ENCODE results near the gene FITM1. TPM values are rescaled to one million over a fixed set of nuclear protein-coding genes. Genes with fewer than 3 reads are reported as not detected.

Gene FITM1
- polyA plus RNA-seq, 2 of the 4 experiments (the other 2 are of a cell fraction): 0.06 TPM; not detected in 1

DNA sequence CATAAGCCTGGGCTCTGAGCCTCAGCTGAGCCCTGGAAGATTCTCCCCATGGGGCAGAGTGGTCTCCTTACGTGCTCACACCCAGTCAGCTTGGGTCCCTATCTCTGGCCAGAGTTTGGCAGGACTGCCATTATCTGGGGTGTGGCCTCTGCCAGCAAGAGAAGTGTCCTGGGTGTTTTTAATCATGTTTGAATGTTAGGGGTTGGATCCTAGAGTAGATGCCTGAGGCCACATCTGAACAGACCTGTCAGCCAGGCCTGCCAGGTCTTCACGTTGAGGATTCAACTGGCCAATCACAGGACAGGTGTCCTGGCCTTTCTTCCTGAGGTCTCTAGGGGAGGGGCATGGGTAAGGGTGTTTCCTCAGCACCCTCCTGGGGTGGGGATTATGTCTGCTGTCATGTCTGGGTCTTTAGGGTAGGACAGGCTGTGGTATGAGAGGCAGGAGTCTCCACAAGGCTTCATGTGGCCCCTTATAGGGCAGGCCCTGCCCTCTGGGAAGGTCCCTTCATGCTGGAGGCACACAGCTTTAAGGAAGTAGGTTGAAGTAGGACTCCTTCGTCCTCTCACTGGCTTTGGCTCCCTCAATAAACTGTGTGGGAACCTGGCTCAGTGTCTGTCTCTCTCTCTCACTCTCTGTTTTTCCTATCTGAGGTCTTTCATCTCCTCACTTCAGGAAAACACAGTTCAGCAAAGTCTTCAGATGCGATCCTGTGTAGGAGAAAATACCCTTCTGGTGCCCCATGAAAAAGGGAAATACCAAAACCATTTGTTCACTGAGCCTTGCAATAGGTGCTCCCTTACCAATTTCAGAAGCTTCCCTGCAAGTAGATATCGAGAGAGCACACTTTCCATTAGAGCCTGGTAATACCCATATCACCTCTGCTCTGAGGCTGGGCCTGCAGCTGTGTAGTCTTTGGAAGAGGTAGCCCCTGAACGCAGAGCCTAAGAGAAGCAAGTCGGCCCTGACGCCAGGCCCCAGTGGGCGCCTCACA, 6.7 kb upstream of the FITM1 start (continued):
- TF ChIP-seq RFX5 (IDR thresholded peaks at IDR 0.05) (no peak), ESRRA (IDR thresholded peaks at IDR 0.05; ENCODE audit: borderline replicate concordance, low read length) (no peak), FOXS1 (CRISPR knock-in tag; IDR thresholded peaks at IDR 0.05) (no peak), CHD4 (IDR thresholded peaks at IDR 0.05; ENCODE audit: borderline replicate concordance) (no peak), RARB (CRISPR knock-in tag; IDR thresholded peaks at IDR 0.05) (no peak), EHMT2 (IDR thresholded peaks at IDR 0.05; ENCODE audit: low read depth) (no peak), JUNB (IDR thresholded peaks at IDR 0.05) (no peak), ZNF302 (CRISPR knock-in tag; IDR thresholded peaks at IDR 0.05) (no peak), FOSL2 (IDR thresholded peaks at IDR 0.05) (no peak), FOSL2 (CRISPR knock-in tag; IDR thresholded peaks at IDR 0.05) (no peak)
- TF ChIP-seq, protein P1, sequence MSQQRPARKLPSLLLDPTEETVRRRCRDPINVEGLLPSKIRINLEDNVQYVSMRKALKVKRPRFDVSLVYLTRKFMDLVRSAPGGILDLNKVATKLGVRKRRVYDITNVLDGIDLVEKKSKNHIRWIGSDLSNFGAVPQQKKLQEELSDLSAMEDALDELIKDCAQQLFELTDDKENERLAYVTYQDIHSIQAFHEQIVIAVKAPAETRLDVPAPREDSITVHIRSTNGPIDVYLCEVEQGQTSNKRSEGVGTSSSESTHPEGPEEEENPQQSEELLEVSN (IDR thresholded peaks at IDR 0.05; ENCODE audit: borderline replicate concordance, low read depth): no peak

DNA sequence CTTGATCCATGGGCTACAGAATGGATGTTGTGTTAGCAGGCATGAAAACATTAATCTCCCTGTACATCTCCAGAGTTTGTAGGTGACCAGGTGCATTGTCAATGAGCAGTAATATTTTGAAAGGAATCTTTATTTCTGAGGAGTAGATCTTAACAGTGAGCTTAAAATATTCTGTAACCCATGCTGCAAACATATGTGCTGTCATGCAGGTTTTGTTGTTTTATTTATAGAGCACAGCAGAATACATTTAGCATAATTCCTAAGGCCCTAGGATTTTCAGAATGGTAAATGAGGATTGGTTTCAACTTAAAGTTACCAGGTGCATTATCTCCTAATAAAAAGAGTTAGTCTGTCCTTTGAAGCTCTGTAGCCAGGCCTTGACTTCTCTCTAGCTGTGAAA, 3.5 kb upstream of the FITM1 start:
- H3K4me1 ChIP-seq: no peaks in the 10 kb centered on the region
- ChIA-PET CTCF (interaction anchor here (1.0 to 4.5 kb wide), 6 partner anchors 11 to 181 kb away, joined by 3 to 22 read pairs (median 6); partner anchors contain the start of genes CIDEB, DCAF11, EMC9 and IRF9), POLR2A (interaction anchor here (0.7 to 2.2 kb wide), 4 partner anchors 9 to 45 kb away, joined by 3 to 7 read pairs (median 4); partner anchors contain the start of gene PSME1)
- FAIRE-seq (no peak), DNase-seq (ENCODE audit: low read depth in 1 of 2, low spot score in 1 of 2) (no peak), ATAC-seq (no peak)
- H3K27ac ChIP-seq: no peak overlapping the region
- H3K4me2 ChIP-seq: no peak overlapping the region
- no peaks in the 10 kb centered on the region for H3K9me3 ChIP-seq
- H3K4me3 ChIP-seq: no peak overlapping the region
- TF ChIP-seq, protein P2, sequence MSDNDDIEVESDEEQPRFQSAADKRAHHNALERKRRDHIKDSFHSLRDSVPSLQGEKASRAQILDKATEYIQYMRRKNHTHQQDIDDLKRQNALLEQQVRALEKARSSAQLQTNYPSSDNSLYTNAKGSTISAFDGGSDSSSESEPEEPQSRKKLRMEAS (IDR thresholded peaks at IDR 0.05): no peak
- TF ChIP-seq HDAC2 (IDR thresholded peaks at IDR 0.05): no peak
- TF ChIP-seq JUN (IDR thresholded peaks at IDR 0.05): no peak
- TF ChIP-seq, protein P3, sequence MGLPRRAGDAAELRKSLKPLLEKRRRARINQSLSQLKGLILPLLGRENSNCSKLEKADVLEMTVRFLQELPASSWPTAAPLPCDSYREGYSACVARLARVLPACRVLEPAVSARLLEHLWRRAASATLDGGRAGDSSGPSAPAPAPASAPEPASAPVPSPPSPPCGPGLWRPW (IDR thresholded peaks at IDR 0.05): no peak
- no peak for TF ChIP-seq KDM1A (IDR thresholded peaks at IDR 0.05; ENCODE audit: low read depth)
- no peak for TF ChIP-seq ZC3H11A (IDR thresholded peaks at IDR 0.05)
- no peak for TF ChIP-seq ESRRA (IDR thresholded peaks at IDR 0.05; ENCODE audit: borderline replicate concordance, low read length)
- no peak for TF ChIP-seq ZSCAN20 (CRISPR knock-in tag; IDR thresholded peaks at IDR 0.05)
- TF ChIP-seq KDM5A (IDR thresholded peaks at IDR 0.05): no peak
- TF ChIP-seq, protein P4, sequence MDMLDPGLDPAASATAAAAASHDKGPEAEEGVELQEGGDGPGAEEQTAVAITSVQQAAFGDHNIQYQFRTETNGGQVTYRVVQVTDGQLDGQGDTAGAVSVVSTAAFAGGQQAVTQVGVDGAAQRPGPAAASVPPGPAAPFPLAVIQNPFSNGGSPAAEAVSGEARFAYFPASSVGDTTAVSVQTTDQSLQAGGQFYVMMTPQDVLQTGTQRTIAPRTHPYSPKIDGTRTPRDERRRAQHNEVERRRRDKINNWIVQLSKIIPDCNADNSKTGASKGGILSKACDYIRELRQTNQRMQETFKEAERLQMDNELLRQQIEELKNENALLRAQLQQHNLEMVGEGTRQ (IDR thresholded peaks at IDR 0.05): no peak
- TF ChIP-seq RFX5 (IDR thresholded peaks at IDR 0.05): no peak
- no peak for TF ChIP-seq MAZ (IDR thresholded peaks at IDR 0.05; ENCODE audit: borderline replicate concordance, low read depth, low read length)
- TF ChIP-seq EHMT2 (IDR thresholded peaks at IDR 0.05; ENCODE audit: low read depth): no peak
- TF ChIP-seq PHF8 (IDR thresholded peaks at IDR 0.05; ENCODE audit: borderline replicate concordance, low read depth): no peak
- TF ChIP-seq NFE2L2 (conservative IDR thresholded peaks at IDR 0.05; ENCODE audit: low read length): no peak
- TF ChIP-seq HEYL (CRISPR knock-in tag; IDR thresholded peaks at IDR 0.05): no peak
- TF ChIP-seq TFCP2L1 (CRISPR knock-in tag; IDR thresholded peaks at IDR 0.05): no peak
- TF ChIP-seq, protein P5, sequence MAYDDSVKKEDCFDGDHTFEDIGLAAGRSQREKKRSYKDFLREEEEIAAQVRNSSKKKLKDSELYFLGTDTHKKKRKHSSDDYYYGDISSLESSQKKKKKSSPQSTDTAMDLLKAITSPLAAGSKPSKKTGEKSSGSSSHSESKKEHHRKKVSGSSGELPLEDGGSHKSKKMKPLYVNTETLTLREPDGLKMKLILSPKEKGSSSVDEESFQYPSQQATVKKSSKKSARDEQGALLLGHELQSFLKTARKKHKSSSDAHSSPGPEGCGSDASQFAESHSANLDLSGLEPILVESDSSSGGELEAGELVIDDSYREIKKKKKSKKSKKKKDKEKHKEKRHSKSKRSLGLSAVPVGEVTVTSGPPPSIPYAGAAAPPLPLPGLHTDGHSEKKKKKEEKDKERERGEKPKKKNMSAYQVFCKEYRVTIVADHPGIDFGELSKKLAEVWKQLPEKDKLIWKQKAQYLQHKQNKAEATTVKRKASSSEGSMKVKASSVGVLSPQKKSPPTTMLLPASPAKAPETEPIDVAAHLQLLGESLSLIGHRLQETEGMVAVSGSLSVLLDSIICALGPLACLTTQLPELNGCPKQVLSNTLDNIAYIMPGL (CRISPR knock-in tag; IDR thresholded peaks at IDR 0.05; ENCODE audit: borderline replicate concordance): no peak

All from A549 (cell line).